OCI-LY7 (cell line): ENCODE results near the gene TRMU. TPM values are rescaled to one million over a fixed set of nuclear protein-coding genes. Genes with fewer than 3 reads are reported as not detected.

Experiments used
- BruUV-seq: library from RNA; stranded (reverse); fragments of 400-500 nt; replicated peaks from 2 replicates; lab custom pipeline; 2021; lab: Mats Ljungman, UMichigan
- CTCF ChIA-PET: fragments of 300-600 bp; sonication (Branson Sonifier 250); formaldehyde crosslinking; loops from one replicate; lab custom pipeline; 2022; ENCODE audit warnings: antibody characterized with exemption; ENCODE audit not compliant: unreplicated experiment; lab: Charles Lee
- POLR2A ChIA-PET: fragments of 300-600 bp; sonication (Branson Sonifier 250); formaldehyde crosslinking; loops from one replicate; lab custom pipeline; 2022; ENCODE audit warnings: antibody characterized with exemption; lab: Charles Lee
- DNase-seq: peaks from one replicate; pipeline ENCODE4 v3.0.0-alpha.2; 2015; ENCODE audit warnings: low spot score
- H2AFZ ChIP-seq: fragments of 200-600 bp; sonication (generic), shearing (Covaris generic); 2 replicates; pipeline ENCODE4 v1.6.1; 2014; ENCODE audit warnings: mild to moderate bottlenecking, antibody characterized with exemption, low read length, moderate library complexity
- H3K27ac ChIP-seq: fragments of 200-600 bp; sonication (generic); 2 replicates; pipeline ENCODE4 v1.5.1; 2014; ENCODE audit warnings: mixed run types, low read depth, mild to moderate bottlenecking, moderate library complexity, low read length, inconsistent platforms; ENCODE audit not compliant: poor library complexity, severe bottlenecking
- H3K36me3 ChIP-seq: fragments of 200-600 bp; sonication (generic); 2 replicates; pipeline ENCODE4 v1.6.1; 2014; ENCODE audit warnings: mild to moderate bottlenecking, antibody characterized with exemption, low read length, moderate library complexity, mixed read lengths; ENCODE audit not compliant: insufficient read depth
- H3K4me1 ChIP-seq: fragments of 200-600 bp; sonication (generic); 2 replicates; pipeline ENCODE4 v1.5.1; 2014; ENCODE audit warnings: mild to moderate bottlenecking, low read length; ENCODE audit not compliant: insufficient read depth, poor library complexity, severe bottlenecking
- H3K4me2 ChIP-seq: fragments of 200-600 bp; sonication (generic); 2 replicates; pipeline ENCODE4 v1.6.1; 2014; ENCODE audit warnings: mild to moderate bottlenecking, low read length
- H3K4me3 ChIP-seq: fragments of 200-600 bp; sonication (generic); 2 replicates; pipeline ENCODE4 v1.5.1; 2014; ENCODE audit warnings: mild to moderate bottlenecking, low read depth, low read length; ENCODE audit not compliant: poor library complexity, severe bottlenecking
- H3K79me2 ChIP-seq: fragments of 200-600 bp; sonication (generic); 2 replicates; pipeline ENCODE4 v1.6.1; 2016; ENCODE audit warnings: low read depth, mild to moderate bottlenecking, low read length, moderate library complexity, mixed read lengths; ENCODE audit not compliant: insufficient read depth
- H3K9me2 ChIP-seq: fragments of 200-600 bp; sonication (generic); 2 replicates; pipeline ENCODE4 v1.6.1; 2016; ENCODE audit warnings: mild to moderate bottlenecking, low read length, mixed read lengths; ENCODE audit not compliant: insufficient read depth
- H3K9me3 ChIP-seq: fragments of 200-600 bp; sonication (generic); 2 replicates; pipeline ENCODE4 v1.6.1; 2014; ENCODE audit warnings: mild to moderate bottlenecking, mixed run types, low read length, mixed read lengths
- H4K20me1 ChIP-seq: fragments of 200-600 bp; sonication (generic); 2 replicates; pipeline ENCODE4 v1.6.1; 2014; ENCODE audit warnings: mild to moderate bottlenecking, antibody characterized with exemption, low read length, moderate library complexity, mixed read lengths; ENCODE audit not compliant: insufficient read depth
- CTCF ChIP-seq: fragments of 200-600 bp; sonication (generic); conservative IDR thresholded peaks from 2 replicates; pipeline ENCODE4 v1.5.1; 2014; ENCODE audit warnings: mild to moderate bottlenecking, antibody characterized with exemption, low read length, moderate library complexity, mixed read lengths
- EZH2phosphoT487 ChIP-seq: fragments of 200-600 bp; sonication (generic); IDR thresholded peaks from 2 replicates; pipeline ENCODE4 v1.6.1; 2018; ENCODE audit warnings: low read depth, borderline replicate concordance, mild to moderate bottlenecking, mixed run types, antibody characterized with exemption, low read length, moderate library complexity, mixed read lengths
- intact Hi-C: fragments of 100-400 bp; cut with micrococcal nuclease; formaldehyde crosslinking; loops from one replicate; pipeline ENCODE4 v1.10.0; 2022; ENCODE audit not compliant: unreplicated experiment
- total RNA-seq, 2 experiments: library from RNA; depleted of rRNA in 1 of 2; stranded (reverse); fragments of >200 nt in 1 of 2; shearing (Covaris generic) in 1 of 2; gene quantifications; 2 replicates each; pipeline ENCODE4 v1.2.3, GENCODE V29; 2014 to 2022

TRMU gene
- total RNA-seq, 2 experiments from 2014 or later: 88.2 to 121 TPM

GRCh38 chr22:46370584-46371291 is 35.2 kb downstream of the TRMU start:
- intact Hi-C loops: no loop called here
- no peaks in the 10 kb centered on the region for H3K79me2 ChIP-seq
- H3K4me1 ChIP-seq: peaks cover 13% of the 10 kb centered on the region
- CTCF ChIA-PET: no interaction called here
- no peak overlapping the region for H2AFZ ChIP-seq
- H3K27ac ChIP-seq: no peak overlapping the region
- POLR2A ChIA-PET: no interaction called here
- no TSS peak for BruUV-seq
- H3K36me3 ChIP-seq: no peaks in the 10 kb centered on the region
- H4K20me1 ChIP-seq: no peaks in the 10 kb centered on the region
- H3K4me2 ChIP-seq: no peak overlapping the region
- H3K9me2 ChIP-seq: no peaks in the 10 kb centered on the region
- no peak overlapping the region for H3K4me3 ChIP-seq
- no peaks in the 10 kb centered on the region for H3K9me3 ChIP-seq
- TF ChIP-seq CTCF (no peak), EZH2phosphoT487 (no peak)
- no peak for DNase-seq

- H3K79me2 ChIP-seq: no peaks in the 10 kb centered on the region
- ChIA-PET POLR2A (no interaction called here), CTCF (no interaction called here)
- H3K27ac ChIP-seq: no peak overlapping the region
- H3K9me2 ChIP-seq: no peaks in the 10 kb centered on the region
- H3K4me2 ChIP-seq: no peak overlapping the region
- BruUV-seq: no TSS peak
- no peak overlapping the region for H3K4me3 ChIP-seq
- H4K20me1 ChIP-seq: no peaks in the 10 kb centered on the region
- peaks cover 8% of the 10 kb centered on the region for H3K4me1 ChIP-seq
- H3K36me3 ChIP-seq: no peaks in the 10 kb centered on the region
- TF ChIP-seq EZH2phosphoT487: no peak
- TF ChIP-seq CTCF: no peak
- intact Hi-C loops: no loop called here
- H3K9me3 ChIP-seq: no peaks in the 10 kb centered on the region
- no peak overlapping the region for H2AFZ ChIP-seq
- DNase-seq: no peak
Observed at GRCh38 chr22:46371623-46372226, 36.2 kb downstream of the TRMU start.

GRCh38 chr22:46372686-46373085 is 37.2 kb downstream of the TRMU start:
- POLR2A ChIA-PET: no interaction called here
- Histone ChIP-seq H2AFZ (no peak overlapping the region), H3K4me2 (no peak overlapping the region), H3K9me2 (no peaks in the 10 kb centered on the region), H3K4me1 (no peaks in the 10 kb centered on the region), H3K4me3 (no peak overlapping the region), H4K20me1 (no peaks in the 10 kb centered on the region), H3K9me3 (no peaks in the 10 kb centered on the region), H3K79me2 (no peaks in the 10 kb centered on the region), H3K27ac (no peak overlapping the region), H3K36me3 (no peaks in the 10 kb centered on the region)
- no TSS peak for BruUV-seq
- DNase-seq: no peak
- CTCF ChIA-PET: interaction anchor here (0.6 kb wide), 1 partner anchor 300 kb away, joined by 5 read pairs; no protein-coding TSS in a partner anchor
- intact Hi-C loops: no loop called here
- TF ChIP-seq CTCF (no peak), EZH2phosphoT487 (no peak)
